IMR-90 (cell line): Measurements from ENCODE around the gene MPND. TPM values are rescaled to one million over a fixed set of nuclear protein-coding genes. Genes with fewer than 3 reads are reported as not detected.

Experiments used
- ATAC-seq: fragments of 200-7000 bp; cut with Tn5 transposase; 2 replicates; pipeline ENCODE4 v1.9.1; 2020; ENCODE audit warnings: low read depth, mild to moderate bottlenecking, moderate library complexity
- BruUV-seq: library from RNA; stranded (reverse); fragments of 400-500 nt; replicated peaks from 2 replicates; lab custom pipeline; 2021; lab: Mats Ljungman, UMichigan
- CTCF ChIA-PET: fragments of 300-600 bp; formaldehyde crosslinking; extraction: SDS; loops from one replicate; lab custom pipeline; 2021; ENCODE audit warnings: antibody characterized with exemption; lab: Yijun Ruan, JAX
- POLR2A ChIA-PET: fragments of 300-600 bp; sonication (Branson Sonifier 250); formaldehyde crosslinking; loops from one replicate; lab custom pipeline; 2022; ENCODE audit warnings: antibody characterized with exemption; ENCODE audit not compliant: unreplicated experiment; lab: Charles Lee
- DNase-seq: peaks from one replicate; pipeline ENCODE4 v3.0.0; 2013
- H2AFZ ChIP-seq: replicated peaks from 2 replicates; pipeline ENCODE3; 2013; ENCODE audit warnings: low read length, mild to moderate bottlenecking; ENCODE audit not compliant: poor library complexity
- H2AK5ac ChIP-seq: 2 replicates; pipeline ENCODE4 v1.6.1; 2013; ENCODE audit warnings: low read depth, low read length, inconsistent platforms
- H2AK9ac ChIP-seq: replicated peaks from 2 replicates; pipeline ENCODE3; 2013; ENCODE audit warnings: mild to moderate bottlenecking, low read depth, low read length, moderate library complexity; ENCODE audit not compliant: poor library complexity
- H2BK120ac ChIP-seq: 2 replicates; pipeline ENCODE4 v1.6.1; 2013; ENCODE audit warnings: low read depth, low read length, inconsistent platforms
- H2BK15ac ChIP-seq: 3 replicates; pipeline ENCODE4 v1.6.1; 2013; ENCODE audit warnings: low read depth, low read length, inconsistent platforms
- H2BK20ac ChIP-seq: 2 replicates; pipeline ENCODE4 v1.6.1; 2013; ENCODE audit warnings: low read depth, mild to moderate bottlenecking, inconsistent platforms, low read length, moderate library complexity
- H2BK5ac ChIP-seq: 2 replicates; pipeline ENCODE4 v1.6.1; 2013; ENCODE audit warnings: mild to moderate bottlenecking, low read depth, low read length, inconsistent platforms; ENCODE audit not compliant: poor library complexity, severe bottlenecking
- H3K14ac ChIP-seq: replicated peaks from 2 replicates; pipeline ENCODE4 v1.6.1; 2013; ENCODE audit warnings: low read depth, low read length, inconsistent platforms
- H3K18ac ChIP-seq: 2 replicates; pipeline ENCODE4 v1.6.1; 2013; ENCODE audit warnings: low read depth, low read length, control low read depth
- H3K23ac ChIP-seq: 2 replicates; pipeline ENCODE4 v1.6.1; 2013; ENCODE audit warnings: low read depth, low read length, inconsistent platforms
- H3K27ac ChIP-seq: 2 replicates; pipeline ENCODE4 v1.5.1; 2013; ENCODE audit warnings: mild to moderate bottlenecking, control low read depth, low read length; ENCODE audit not compliant: insufficient read depth
- H3K27me3 ChIP-seq: 2 replicates; pipeline ENCODE4 v1.6.1; 2013; ENCODE audit warnings: low read length; ENCODE audit not compliant: control insufficient read depth, insufficient read depth
- H3K36me3 ChIP-seq: 2 replicates; pipeline ENCODE4 v1.6.1; 2013; ENCODE audit warnings: low read length, mixed read lengths; ENCODE audit not compliant: control insufficient read depth, insufficient read depth
- H3K4ac ChIP-seq: 2 replicates; pipeline ENCODE4 v1.6.1; 2013; ENCODE audit warnings: low read depth, low read length, inconsistent platforms
- H3K4me1 ChIP-seq: 2 replicates; pipeline ENCODE4 v1.6.1; 2013; ENCODE audit warnings: low read length, mixed read lengths; ENCODE audit not compliant: control insufficient read depth, insufficient read depth
- H3K4me2 ChIP-seq: 2 replicates; pipeline ENCODE4 v1.6.1; 2013; ENCODE audit warnings: low read depth, mild to moderate bottlenecking, control low read depth, low read length, moderate library complexity
- H3K4me3 ChIP-seq: 2 replicates; pipeline ENCODE4 v1.5.1; 2013; ENCODE audit warnings: low read depth, mild to moderate bottlenecking, control low read depth, low read length, moderate library complexity; ENCODE audit not compliant: insufficient read depth
- H3K56ac ChIP-seq: 2 replicates; pipeline ENCODE4 v1.6.1; 2013; ENCODE audit warnings: low read length, inconsistent platforms; ENCODE audit not compliant: insufficient read depth; ENCODE audit errors: extremely low read depth
- H3K79me1 ChIP-seq, 2 experiments: 2 replicates each; pipeline ENCODE4 v1.6.1; 2013; ENCODE audit warnings: low read length in 2 of 2, inconsistent platforms in 1 of 2, low read depth in 1 of 2
- H3K9ac ChIP-seq: 2 replicates; pipeline ENCODE4 v1.6.1; 2013; ENCODE audit warnings: low read depth, low read length, control low read depth
- H3K9me1 ChIP-seq: 2 replicates; pipeline ENCODE4 v1.6.1; 2013; ENCODE audit warnings: low read length, inconsistent platforms; ENCODE audit not compliant: insufficient read depth
- H3K9me3 ChIP-seq: 2 replicates; pipeline ENCODE4 v1.6.1; 2013; ENCODE audit warnings: low read length; ENCODE audit not compliant: control insufficient read depth, insufficient read depth
- H4K20me1 ChIP-seq: 2 replicates; pipeline ENCODE4 v1.6.1; 2013; ENCODE audit warnings: low read length, inconsistent platforms; ENCODE audit not compliant: insufficient read depth
- H4K5ac ChIP-seq: 2 replicates; pipeline ENCODE4 v1.6.1; 2013; ENCODE audit warnings: mild to moderate bottlenecking, low read depth, low read length, control low read depth
- H4K8ac ChIP-seq, 2 experiments: 2 replicates each; pipeline ENCODE4 v1.6.1; 2013; ENCODE audit warnings: low read depth in 2 of 2, low read length in 2 of 2, control low read depth in 1 of 2, inconsistent platforms in 1 of 2
- H4K91ac ChIP-seq: 2 replicates; pipeline ENCODE4 v1.6.1; 2013; ENCODE audit warnings: low read depth, low read length, inconsistent platforms; ENCODE audit not compliant: insufficient read depth
- MAZ ChIP-seq: IDR thresholded peaks from 2 replicates; pipeline ENCODE4 v1.6.1; 2012; ENCODE audit warnings: low read depth, mild to moderate bottlenecking, low read length, improper control_type of control experiment, moderate library complexity, borderline replicate concordance
- NFE2L2 ChIP-seq: fragments of 150-350 bp; IDR thresholded peaks from 2 replicates; pipeline ENCODE4 v1.6.1; 2016; ENCODE audit warnings: low read depth, mild to moderate bottlenecking, low read length
- RAD21 ChIP-seq: IDR thresholded peaks from 2 replicates; pipeline ENCODE4 v1.6.1; 2012; ENCODE audit warnings: low read length, improper control_type of control experiment
- RCOR1 ChIP-seq: IDR thresholded peaks from 2 replicates; pipeline ENCODE4 v1.6.1; 2012; ENCODE audit warnings: mild to moderate bottlenecking, low read length, improper control_type of control experiment; ENCODE audit not compliant: insufficient replicate concordance
- RFX5 ChIP-seq: IDR thresholded peaks from 2 replicates; pipeline ENCODE4 v1.8.0; 2012; ENCODE audit warnings: low read depth, mild to moderate bottlenecking, low read length, moderate library complexity
- WGBS, 2 experiments: methylation state at CpG; one replicate each; pipeline versions ENCODE4 v1.1.5 to v1.1.7; 2013; ENCODE audit warnings: missing lambda C conversion rate in 2 of 2; ENCODE audit not compliant: insufficient read length in 1 of 2; ENCODE audit errors: extremely low coverage in 2 of 2; 5-methylcytosine and 5-hydroxymethylcytosine counted together
- dilution Hi-C: fragments of 300-500 bp; cut with HindIII; formaldehyde crosslinking; loops from one replicate; pipeline ENCODE4 v1.14.3; 2018; ENCODE audit warnings: low sequenced_read_pairs; ENCODE audit not compliant: unreplicated experiment
- in situ Hi-C: fragments of 300-500 bp; cut with MboI; formaldehyde crosslinking; loops from 3 replicates; pipeline ENCODE4 v1.14.3; 2019; ENCODE audit warnings: low sequenced_read_pairs, inconsistent platforms, mixed read lengths
- intact Hi-C: fragments of 100-400 bp; cut with micrococcal nuclease; formaldehyde crosslinking; loops from 2 replicates; pipeline ENCODE4 v1.10.0; 2022
- polyA plus RNA-seq, 3 experiments: library from polyadenylated mRNA; depleted of rRNA; stranded (reverse); fragments of >200 nt; gene quantifications; 2 replicates each; pipeline ENCODE4 v1.2.3, GENCODE V29; 2012; ENCODE audit warnings: low replicate concordance in 1 of 3
- total RNA-seq: library from RNA; depleted of rRNA; stranded (reverse); fragments of >200 nt; gene quantifications from 2 replicates; pipeline ENCODE4 v1.2.3, GENCODE V29; 2012
- TF ChIP-seq, protein P1 (sequence below): fragments of 150-350 bp; IDR thresholded peaks from 2 replicates; pipeline ENCODE4 v1.6.1; 2017; ENCODE audit warnings: mild to moderate bottlenecking, antibody characterized with exemption, low read length, low read depth

Gene MPND
- total and polyA plus RNA-seq, 2 of the 4 experiments (the other 2 are of a cell fraction): 2.3 to 8.1 TPM

- TF ChIP-seq RFX5: no peak
- no peak for TF ChIP-seq NFE2L2
- TF ChIP-seq, protein P1, sequence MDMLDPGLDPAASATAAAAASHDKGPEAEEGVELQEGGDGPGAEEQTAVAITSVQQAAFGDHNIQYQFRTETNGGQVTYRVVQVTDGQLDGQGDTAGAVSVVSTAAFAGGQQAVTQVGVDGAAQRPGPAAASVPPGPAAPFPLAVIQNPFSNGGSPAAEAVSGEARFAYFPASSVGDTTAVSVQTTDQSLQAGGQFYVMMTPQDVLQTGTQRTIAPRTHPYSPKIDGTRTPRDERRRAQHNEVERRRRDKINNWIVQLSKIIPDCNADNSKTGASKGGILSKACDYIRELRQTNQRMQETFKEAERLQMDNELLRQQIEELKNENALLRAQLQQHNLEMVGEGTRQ: no peak
- no peak for TF ChIP-seq RAD21
- no peak for TF ChIP-seq MAZ
- no peak for TF ChIP-seq RCOR1
- no peaks in the 10 kb centered on the region for H3K9me3 ChIP-seq
- no peak overlapping the region for H3K18ac ChIP-seq
- H2AFZ ChIP-seq: peak overlapping the region; percentile 32
- DNase-seq: no peak
- H3K9ac ChIP-seq: no peak overlapping the region
- H3K4ac ChIP-seq: no peak overlapping the region
- no peak overlapping the region for H3K14ac ChIP-seq
- no peak for ATAC-seq
- H3K36me3 ChIP-seq: no peaks in the 10 kb centered on the region
- intact Hi-C loops: no loop called here
- no peaks in the 10 kb centered on the region for H3K79me1 ChIP-seq
- H3K9me1 ChIP-seq: no peaks in the 10 kb centered on the region
- no TSS peak for BruUV-seq
- H2AK9ac ChIP-seq: no peak overlapping the region
- peaks cover 12% of the 10 kb centered on the region for H3K27me3 ChIP-seq
- WGBS, 2 experiments: 52% methylated on average over 15 of the region's 27 CpGs; no CpG with 5 or more reads in 1 of the 2 experiments
- peaks cover 3% of the 10 kb centered on the region; the same call in 1 of the 2 replicates for H3K4me1 ChIP-seq
- H2BK20ac ChIP-seq: no peak overlapping the region
- H2BK15ac ChIP-seq: no peak overlapping the region
- dilution Hi-C loops: no loop called here
- H3K4me3 ChIP-seq: no peak overlapping the region
- H3K27ac ChIP-seq: no peak overlapping the region
- H2AK5ac ChIP-seq: no peak overlapping the region
- H3K4me2 ChIP-seq: no peak overlapping the region
- no peak overlapping the region for H4K5ac ChIP-seq
- in situ Hi-C loops: no loop called here
- ChIA-PET POLR2A (no interaction called here), CTCF (no interaction called here)
- H2BK5ac ChIP-seq: no peak overlapping the region
- H2BK120ac ChIP-seq: no peak overlapping the region
- H4K8ac ChIP-seq: no peak overlapping the region
- no peak overlapping the region for H3K56ac ChIP-seq
- H4K91ac ChIP-seq: no peak overlapping the region
- no peak overlapping the region for H3K23ac ChIP-seq
- H4K20me1 ChIP-seq: no peaks in the 10 kb centered on the region
Measured at GRCh38 chr19:4297901-4298809, 45.2 kb upstream of the MPND start.
